ENCODE results near the gene ACTR1B.

DNA sequence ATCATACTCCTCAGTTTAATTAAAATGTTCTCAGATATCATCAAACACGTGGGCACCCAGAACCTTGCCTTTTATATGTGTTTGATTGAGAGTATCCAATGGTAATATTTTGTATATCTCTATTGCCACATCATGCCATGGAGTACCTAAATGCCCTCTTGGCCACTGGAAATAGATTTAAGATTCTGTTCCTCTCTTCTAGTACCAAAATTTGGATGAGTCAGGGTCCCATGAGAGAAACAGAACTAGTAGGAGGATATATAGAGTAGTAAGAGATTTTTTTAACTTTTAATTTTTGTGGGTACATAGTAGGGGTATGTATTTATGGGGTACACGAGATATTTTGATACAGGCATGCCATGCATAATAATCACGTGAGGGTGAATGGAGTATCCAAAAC, 39.9 kb upstream of the ACTR1B start:
- TF ChIP-seq, protein P1, sequence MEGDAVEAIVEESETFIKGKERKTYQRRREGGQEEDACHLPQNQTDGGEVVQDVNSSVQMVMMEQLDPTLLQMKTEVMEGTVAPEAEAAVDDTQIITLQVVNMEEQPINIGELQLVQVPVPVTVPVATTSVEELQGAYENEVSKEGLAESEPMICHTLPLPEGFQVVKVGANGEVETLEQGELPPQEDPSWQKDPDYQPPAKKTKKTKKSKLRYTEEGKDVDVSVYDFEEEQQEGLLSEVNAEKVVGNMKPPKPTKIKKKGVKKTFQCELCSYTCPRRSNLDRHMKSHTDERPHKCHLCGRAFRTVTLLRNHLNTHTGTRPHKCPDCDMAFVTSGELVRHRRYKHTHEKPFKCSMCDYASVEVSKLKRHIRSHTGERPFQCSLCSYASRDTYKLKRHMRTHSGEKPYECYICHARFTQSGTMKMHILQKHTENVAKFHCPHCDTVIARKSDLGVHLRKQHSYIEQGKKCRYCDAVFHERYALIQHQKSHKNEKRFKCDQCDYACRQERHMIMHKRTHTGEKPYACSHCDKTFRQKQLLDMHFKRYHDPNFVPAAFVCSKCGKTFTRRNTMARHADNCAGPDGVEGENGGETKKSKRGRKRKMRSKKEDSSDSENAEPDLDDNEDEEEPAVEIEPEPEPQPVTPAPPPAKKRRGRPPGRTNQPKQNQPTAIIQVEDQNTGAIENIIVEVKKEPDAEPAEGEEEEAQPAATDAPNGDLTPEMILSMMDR (IDR thresholded peaks at IDR 0.05; ENCODE audit: insufficient read depth, low read depth, low read length): no peak
- TF ChIP-seq EZH2 (IDR thresholded peaks at IDR 0.05; ENCODE audit: insufficient read depth, low read length): no peak

Data from astrocyte (in vitro differentiated cells and primary cell).